HG02571 (cell line): ENCODE data around the gene ARHGEF2.
"Not testable (repeated sequence)": the region's sequence is repeated elsewhere in the genome, so short reads cannot be mapped to it uniquely, and the experiment has no call there.

Experiments used
- ATAC-seq: cut with Tn5 transposase; IDR thresholded peaks from one replicate; pipeline ENCODE4 v1.9.1; 2021; ENCODE audit warnings: mild to moderate bottlenecking, moderate library complexity; ENCODE audit not compliant: unreplicated experiment

The ARHGEF2 gene

GRCh38 chr1:155946633-155947219, 31.6 kb downstream of the ARHGEF2 start:
- ATAC-seq, result no peak

- ATAC-seq, result no peak
These were observed 33.9 kb downstream of the ARHGEF2 start for GRCh38 chr1:155944444-155944799.

- ATAC-seq, result no peak
These were observed 35.7 kb downstream of the ARHGEF2 start for GRCh38 chr1:155942578-155943141.

GRCh38 chr1:155941845-155942531, 36.4 kb downstream of the ARHGEF2 start:
- no peak for ATAC-seq

- no peak for ATAC-seq
These were observed 37.1 kb downstream of the ARHGEF2 start, which contains the start of gene RXFP4 for GRCh38 chr1:155940993-155941844. TSS of gene RXFP4 (plus strand) at chr1:155941638. CDS start at chr1:155941710, 72 bp downstream.

GRCh38 chr1:155940482-155940992, 37.8 kb downstream of the ARHGEF2 start:
- no peak for ATAC-seq

- ATAC-seq, result no peak
These were observed 40.1 kb downstream of the ARHGEF2 start for GRCh38 chr1:155938220-155938627.

GRCh38 chr1:155934936-155935590, 43.3 kb downstream of the ARHGEF2 start:
- ATAC-seq, result no peak

GRCh38 chr1:155934097-155934935, 44.0 kb downstream of the ARHGEF2 start, which contains the start of gene KHDC4:
TSS of gene KHDC4 (minus strand) at chr1:155934413. CDS start at chr1:155934373, 40 bp downstream.
- peak; percentile 94 for ATAC-seq

GRCh38 chr1:155933591-155934096, 44.7 kb downstream of the ARHGEF2 start:
- ATAC-seq, result no peak

GRCh38 chr1:155932487-155932886, 45.9 kb downstream of the ARHGEF2 start:
- ATAC-seq, result no peak

- no peak for ATAC-seq
These were observed 46.3 kb downstream of the ARHGEF2 start for GRCh38 chr1:155932081-155932480.

- no peak for ATAC-seq
These were observed 46.9 kb downstream of the ARHGEF2 start for GRCh38 chr1:155931332-155932038.

- ATAC-seq, result not testable (repeated sequence)
These were observed 47.6 kb downstream of the ARHGEF2 start for GRCh38 chr1:155930725-155931124.

GRCh38 chr1:155929057-155929456, 49.3 kb downstream of the ARHGEF2 start:
- no peak for ATAC-seq

GRCh38 chr1:155925506-155925905, 52.8 kb downstream of the ARHGEF2 start:
- ATAC-seq, result no peak

GRCh38 chr1:155920717-155921116, 57.6 kb downstream of the ARHGEF2 start:
- no peak for ATAC-seq

- ATAC-seq, result no peak
These were observed 58.5 kb downstream of the ARHGEF2 start for GRCh38 chr1:155919801-155920200.

- ATAC-seq, result no peak
These were observed 59.7 kb downstream of the ARHGEF2 start for GRCh38 chr1:155918660-155919059.
